NCI-H748 treated with DMSO at 0.1 percent for 48 hours (cell line): ENCODE results near the gene RTL5.

Source experiments
- DNase-seq: peaks from one replicate; lab custom pipeline; 2025; lab: John Stamatoyannopoulos, UW

The RTL5 gene

GRCh38 chrX:72108666-72109065 is 23.0 kb downstream of the RTL5 start:
- no peak for DNase-seq

- DNase-seq, result no peak
These were observed 23.7 kb downstream of the RTL5 start for GRCh38 chrX:72107841-72108595.

DNA sequence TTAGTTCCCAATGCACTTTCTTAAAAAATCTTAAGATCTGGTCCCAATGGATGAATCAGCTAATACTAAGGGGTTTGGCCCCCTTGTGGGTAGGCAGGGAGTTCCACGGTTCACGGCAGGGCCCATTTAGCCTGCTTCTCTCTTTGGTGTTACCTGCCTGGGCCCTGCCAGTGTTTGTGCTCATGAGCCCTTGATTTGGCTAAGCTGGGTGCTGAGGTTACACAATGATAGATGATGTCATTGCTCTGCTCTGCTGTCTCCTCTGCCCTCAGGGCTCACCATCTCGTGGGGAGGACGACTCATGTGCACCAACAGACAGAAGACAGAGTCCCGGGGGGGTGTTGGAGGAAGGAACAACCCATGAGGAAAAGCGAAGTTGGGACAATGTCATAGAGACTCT is 24.4 kb downstream of the RTL5 start:
- no peak for DNase-seq

DNA sequence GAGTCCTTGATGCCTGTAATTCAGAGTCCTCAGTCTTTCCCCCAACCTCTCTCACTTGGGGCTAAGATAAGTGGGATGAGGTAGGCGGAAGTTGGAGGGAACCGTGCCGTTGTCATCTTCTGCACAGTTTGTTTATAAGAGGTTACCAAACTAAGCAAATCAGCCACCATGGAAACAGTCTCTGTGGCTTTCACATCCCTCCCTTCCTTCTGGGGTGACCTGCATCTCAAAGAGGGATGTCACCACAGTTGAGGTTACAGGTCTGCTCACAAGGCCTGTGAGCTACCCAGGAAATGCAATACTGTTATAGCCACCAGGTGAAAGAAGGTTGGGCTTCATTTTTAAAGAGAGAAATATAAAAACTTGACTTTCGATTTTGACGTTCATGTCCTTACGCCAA is 26.3 kb downstream of the RTL5 start:
- DNase-seq, result no peak

DNA sequence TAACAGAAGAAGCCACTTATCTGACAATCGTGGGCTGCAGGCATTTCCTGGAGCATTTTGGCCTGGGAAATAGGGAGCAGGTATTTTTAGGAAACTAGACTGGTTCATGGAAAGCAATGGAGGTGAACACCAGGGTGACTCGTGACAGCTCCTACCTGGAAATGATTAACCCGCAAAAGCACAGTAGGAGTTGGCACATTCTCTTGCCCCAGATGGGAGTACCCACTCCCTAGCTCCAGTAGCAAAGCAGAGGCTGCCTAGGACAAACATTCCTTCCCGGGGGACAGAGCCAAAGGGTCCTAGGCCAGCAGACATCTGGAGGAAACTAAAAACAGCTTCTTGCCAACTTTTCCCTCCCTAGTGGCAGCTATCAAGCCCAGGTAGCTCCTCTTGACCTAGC is 29.0 kb downstream of the RTL5 start:
- DNase-seq, result no peak

DNA sequence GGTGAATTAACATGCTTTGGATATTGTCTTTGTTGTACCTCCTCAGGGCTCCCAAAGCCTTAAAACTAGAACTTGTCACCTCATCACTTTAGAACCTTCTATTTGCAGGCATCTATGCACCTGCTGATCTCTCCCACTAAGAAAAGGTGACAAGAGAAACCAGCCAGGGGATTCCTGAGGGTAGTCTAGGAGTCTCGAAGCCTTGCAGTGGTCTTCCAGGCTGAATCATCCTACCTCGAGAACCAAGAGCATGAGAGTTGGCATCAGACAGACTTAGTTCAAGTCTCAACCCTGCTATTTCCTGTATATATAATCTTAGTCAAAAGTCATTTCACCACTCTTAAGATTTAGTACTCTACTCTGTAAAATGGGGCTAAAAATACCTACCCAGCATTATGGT is 29.6 kb downstream of the RTL5 start:
- DNase-seq, result no peak

DNA sequence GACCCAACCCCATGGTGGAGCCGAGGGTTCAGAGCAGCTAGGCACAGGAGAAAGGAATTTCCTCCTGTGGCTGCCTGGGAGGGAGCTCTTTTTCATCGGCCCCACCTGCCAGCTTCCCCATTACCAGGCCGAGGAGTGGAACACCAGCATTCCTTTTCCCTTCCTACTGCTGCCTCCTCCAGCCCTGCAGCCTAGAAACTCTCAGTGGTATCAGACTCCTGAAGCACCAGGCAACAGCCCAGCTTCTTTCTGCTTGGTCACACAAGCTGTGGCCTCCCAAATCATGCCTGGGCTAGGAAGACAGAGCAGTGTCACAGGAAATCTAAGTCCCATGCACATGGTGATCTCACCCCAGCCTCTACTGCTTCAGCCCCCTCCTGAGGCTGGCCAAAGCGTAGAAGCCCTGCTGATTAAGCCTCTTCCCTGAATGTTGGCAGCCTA is 30.1 kb downstream of the RTL5 start:
- DNase-seq, result no peak

- no peak for DNase-seq
These were observed 30.8 kb downstream of the RTL5 start for GRCh38 chrX:72100824-72101351.

DNA sequence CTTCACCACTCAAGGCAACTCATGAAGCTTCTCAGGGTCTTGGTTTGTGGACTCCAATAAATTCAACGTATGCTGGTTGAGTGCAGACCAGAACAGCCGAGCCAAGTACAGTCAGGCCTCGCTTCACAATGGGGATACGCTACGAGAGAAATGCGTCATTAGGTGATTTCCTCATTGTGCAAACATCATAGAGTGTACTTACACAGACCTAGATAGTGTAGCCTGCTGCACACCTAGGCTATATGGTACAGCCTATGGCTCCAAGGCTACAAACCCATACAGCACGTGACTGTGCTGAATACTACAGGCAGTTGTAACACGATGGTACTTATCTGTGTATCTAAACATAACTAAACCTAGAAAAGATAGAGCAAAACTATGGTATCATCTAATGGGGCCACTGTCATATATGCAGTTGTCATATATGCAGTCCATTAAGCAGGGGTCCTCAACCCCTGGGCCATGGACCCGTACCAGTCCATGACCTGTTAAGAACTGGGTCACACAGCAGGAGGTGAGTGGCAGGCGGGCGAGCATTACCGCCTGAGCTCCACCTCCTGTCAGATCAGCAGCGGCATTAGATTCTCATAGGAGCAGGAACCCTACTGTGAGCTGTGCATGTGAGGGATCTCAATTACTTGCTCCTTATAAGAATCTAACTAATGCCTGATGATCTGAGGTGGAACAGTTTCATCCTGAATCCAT is 31.5 kb downstream of the RTL5 start:
- no peak for DNase-seq

- DNase-seq, result no peak
These were observed 34.6 kb downstream of the RTL5 start for GRCh38 chrX:72097098-72097497.

DNA sequence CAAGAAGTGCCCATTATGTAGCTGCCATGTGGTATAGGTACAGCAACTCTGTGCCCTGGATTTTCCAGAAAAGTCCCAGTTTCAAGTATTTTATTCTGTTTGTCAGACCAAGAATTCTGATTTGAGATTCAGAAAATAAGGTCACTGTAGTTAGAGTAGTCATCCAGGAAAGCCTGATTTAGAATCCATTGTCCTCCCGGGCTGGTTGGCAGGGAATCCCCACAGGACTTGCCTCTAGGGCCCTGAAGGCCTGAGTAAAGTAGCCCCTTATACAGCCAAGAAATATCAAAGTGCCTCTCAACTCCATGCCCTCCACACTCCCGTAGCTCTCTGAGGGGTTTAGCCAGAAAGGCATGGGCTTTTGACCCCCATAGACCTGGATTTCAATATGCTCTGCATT is 36.3 kb downstream of the RTL5 start:
- no peak for DNase-seq

- DNase-seq, result peak; percentile 26
These were observed 36.8 kb downstream of the RTL5 start for GRCh38 chrX:72094894-72095293.

- DNase-seq, result no peak
These were observed 42.5 kb downstream of the RTL5 start for GRCh38 chrX:72089254-72089653.

GRCh38 chrX:72088761-72089160 is 43.0 kb downstream of the RTL5 start:
- DNase-seq, result no peak

DNA sequence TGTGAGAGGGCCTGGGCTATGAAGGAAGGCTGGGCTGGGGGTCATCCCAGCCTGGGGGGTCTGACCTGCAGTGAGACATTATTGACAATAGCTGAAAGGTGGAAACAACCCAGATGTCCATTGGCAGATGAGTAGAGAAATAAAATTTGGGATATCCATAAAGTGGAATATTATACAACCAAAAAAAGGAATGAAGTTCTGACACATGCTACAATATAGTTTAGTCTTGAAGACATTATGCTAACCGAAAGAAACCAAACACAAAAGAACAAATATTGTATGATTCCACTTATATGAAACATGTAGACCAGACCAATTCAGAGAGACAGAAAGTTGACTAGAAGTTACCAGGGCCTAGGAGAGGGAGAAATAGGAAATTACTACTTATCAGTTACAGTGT is 44.7 kb downstream of the RTL5 start:
- no peak for DNase-seq

GRCh38 chrX:72084114-72084513 is 47.6 kb downstream of the RTL5 start:
- no peak for DNase-seq

DNA sequence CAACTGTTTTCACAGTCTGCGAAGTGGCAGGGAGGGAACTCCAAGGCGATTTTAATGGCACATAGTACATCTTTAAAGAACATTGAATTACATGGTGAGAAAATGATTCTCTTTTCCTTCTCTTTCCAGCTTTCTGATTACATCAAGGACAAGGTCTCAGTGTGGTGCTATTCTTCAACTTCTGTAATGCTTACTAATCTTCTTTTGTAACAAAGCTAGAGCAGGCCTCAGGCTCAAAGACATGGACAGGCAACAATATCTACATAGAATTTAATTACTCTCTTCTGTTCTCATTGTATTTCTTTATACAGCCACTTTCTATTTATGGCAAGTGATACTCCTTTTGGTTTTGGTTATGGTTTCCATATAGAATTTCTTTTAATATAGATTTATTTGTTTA is 48.4 kb downstream of the RTL5 start:
- no peak for DNase-seq

DNA sequence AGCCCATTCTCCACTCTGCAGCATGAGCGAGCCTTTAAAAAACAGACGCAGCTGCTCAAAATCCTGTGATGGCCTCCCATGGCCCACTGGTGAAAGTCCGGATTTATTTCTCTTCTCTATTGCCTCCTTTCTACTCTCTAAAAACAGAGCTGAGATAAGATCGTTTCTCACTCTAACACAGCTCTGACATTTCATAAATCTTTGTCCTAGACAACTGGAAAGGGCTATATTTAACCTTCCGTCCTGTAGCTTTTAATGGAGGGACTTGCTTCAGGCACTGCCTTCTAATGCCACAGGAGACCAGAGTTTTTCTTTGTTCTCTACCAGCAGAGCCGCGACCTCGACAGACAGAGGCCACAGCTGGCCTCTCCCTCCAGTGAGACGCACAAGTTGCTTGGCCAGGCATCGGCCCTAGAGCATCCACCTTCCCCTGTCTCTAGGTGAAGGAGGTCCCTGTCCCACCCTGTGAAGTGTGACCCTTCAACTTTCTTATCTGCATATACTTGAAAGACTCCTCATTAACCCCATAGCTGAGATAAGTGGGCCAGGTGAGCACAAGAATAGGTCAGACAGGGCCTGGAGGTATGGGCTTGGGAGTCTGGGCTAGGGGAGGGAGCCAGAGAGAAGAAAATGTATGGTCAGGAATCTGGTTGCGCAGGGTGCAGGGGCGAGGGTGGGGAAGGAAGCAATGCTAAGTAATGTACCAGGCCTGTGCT is 50.0 kb downstream of the RTL5 start:
- no peak for DNase-seq

- no peak for DNase-seq
These were observed 50.9 kb downstream of the RTL5 start for GRCh38 chrX:72080800-72081199.

GRCh38 chrX:72080150-72080549 is 51.6 kb downstream of the RTL5 start:
- DNase-seq, result no peak

- no peak for DNase-seq
These were observed 52.1 kb downstream of the RTL5 start for GRCh38 chrX:72079607-72080006.

GRCh38 chrX:72078411-72078810 is 53.3 kb downstream of the RTL5 start:
- DNase-seq, result no peak
